DMS79 treated with DMSO at 0.1 percent for 48 hours (cell line): Measurements from ENCODE around the gene DUOX2.
"Not testable (repeated sequence)": the region's sequence is repeated elsewhere in the genome, so short reads cannot be mapped to it uniquely, and the experiment has no call there.

Experiments used
- DNase-seq: peaks from one replicate; lab custom pipeline; 2025; lab: John Stamatoyannopoulos, UW

Gene DUOX2

GRCh38 chr15:45118996-45119395, 5.0 kb upstream of the DUOX2 start:
- no peak for DNase-seq

DNA sequence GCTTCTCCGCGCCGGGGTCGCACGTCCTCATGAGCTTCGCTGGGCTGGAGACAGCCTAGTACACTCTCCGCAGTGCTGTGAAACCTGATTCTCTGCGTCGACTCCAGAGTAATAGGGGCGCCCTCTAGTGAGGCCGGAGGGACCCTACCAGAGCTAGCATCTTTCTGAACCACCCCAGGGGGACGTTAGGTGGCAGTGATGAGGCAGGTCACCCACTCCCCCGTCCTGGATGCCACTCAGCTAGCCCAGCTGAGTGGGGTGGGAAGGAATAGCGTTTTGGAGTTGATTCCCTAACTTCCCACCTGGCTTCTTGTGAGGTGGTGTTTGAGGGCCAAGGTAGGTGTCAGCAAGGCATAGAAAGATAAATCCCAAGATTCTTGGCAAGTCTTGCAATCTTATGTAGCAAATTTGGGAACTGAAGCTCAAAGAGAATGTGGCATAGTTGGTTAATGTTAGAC, 4.2 kb upstream of the DUOX2 start:
- peak; percentile 84 for DNase-seq

DNA sequence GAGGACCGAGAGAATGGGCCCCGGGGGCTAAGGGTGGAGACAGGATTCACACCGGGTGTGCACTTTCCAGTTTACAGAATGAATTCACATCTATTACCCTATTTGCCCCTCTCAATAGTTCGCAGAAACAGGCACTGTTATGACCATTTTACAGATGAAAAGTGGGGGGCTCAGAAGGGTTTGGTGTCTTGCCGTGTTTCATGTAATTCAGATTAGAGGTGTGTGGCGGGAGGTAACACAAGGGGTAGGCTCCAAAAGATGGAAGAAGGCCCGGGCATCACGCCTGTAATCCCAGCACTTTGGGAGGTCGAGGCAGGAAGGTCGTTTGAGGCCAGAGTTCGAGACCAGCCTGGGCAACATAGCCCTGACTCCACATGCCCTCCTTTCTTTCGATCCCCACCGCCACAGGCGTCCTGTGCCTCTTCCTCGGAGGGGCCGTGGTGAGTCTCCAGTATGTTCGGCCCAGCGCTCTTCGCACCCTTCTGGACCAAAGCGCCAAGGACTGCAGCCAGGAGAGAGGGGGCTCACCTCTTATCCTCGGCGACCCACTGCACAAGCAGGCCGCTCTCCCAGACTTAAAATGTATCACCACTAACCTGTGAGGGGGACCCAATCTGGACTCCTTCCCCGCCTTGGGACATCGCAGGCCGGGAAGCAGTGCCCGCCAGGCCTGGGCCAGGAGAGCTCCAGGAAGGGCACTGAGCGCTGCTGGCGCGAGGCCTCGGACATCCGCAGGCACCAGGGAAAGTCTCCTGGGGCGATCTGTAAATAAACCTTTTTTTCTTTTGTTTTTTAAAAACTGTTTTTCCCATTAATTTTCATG, 3.5 kb upstream of the DUOX2 start:
- no peak for DNase-seq

DNA sequence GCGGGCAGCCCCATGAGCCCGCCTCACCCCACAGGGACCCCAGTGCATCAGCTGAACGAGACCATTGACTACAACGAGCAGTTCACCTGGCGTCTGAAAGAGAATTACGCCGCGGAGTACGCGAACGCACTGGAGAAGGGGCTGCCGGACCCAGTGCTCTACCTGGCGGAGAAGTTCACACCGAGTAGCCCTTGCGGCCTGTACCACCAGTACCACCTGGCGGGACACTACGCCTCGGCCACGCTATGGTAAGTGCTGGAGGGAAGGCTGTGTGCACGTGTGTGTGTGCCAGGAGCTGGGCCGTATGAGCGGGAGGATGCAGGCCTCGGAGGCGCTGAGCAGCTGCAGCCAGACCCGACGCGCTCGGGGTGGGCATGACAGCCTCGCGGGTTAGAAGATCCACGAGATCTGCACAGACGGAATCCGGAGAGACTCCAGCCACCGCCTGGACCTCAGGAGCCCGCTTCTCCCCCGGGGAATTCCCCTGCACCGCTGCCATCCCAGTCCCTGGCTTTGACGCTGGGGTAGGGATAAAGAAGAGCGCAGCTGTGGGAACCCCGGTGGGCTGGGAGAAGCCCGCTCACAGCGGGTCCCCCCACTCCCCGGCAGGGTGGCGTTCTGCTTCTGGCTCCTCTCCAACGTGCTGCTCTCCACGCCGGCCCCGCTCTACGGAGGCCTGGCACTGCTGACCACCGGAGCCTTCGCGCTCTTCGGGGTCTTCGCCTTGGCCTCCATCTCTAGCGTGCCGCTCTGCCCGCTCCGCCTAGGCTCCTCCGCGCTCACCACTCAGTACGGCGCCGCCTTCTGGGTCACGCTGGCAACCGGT, 2.7 kb upstream of the DUOX2 start:
- no peak for DNase-seq

GRCh38 chr15:45116006-45116481, 2.1 kb upstream of the DUOX2 start:
- DNase-seq, result no peak

GRCh38 chr15:45115312-45115820, 1.4 kb upstream of the DUOX2 start:
- no peak for DNase-seq

GRCh38 chr15:45114751-45115085, 746 bp upstream of the DUOX2 start:
- DNase-seq, result no peak

- no peak for DNase-seq
These were observed 487 bp downstream of the DUOX2 start for GRCh38 chr15:45113380-45113990.

- DNase-seq, result no peak
These were observed 1.2 kb downstream of the DUOX2 start for GRCh38 chr15:45112591-45113379.

GRCh38 chr15:45112143-45112590, 1.8 kb downstream of the DUOX2 start:
- no peak for DNase-seq

DNA sequence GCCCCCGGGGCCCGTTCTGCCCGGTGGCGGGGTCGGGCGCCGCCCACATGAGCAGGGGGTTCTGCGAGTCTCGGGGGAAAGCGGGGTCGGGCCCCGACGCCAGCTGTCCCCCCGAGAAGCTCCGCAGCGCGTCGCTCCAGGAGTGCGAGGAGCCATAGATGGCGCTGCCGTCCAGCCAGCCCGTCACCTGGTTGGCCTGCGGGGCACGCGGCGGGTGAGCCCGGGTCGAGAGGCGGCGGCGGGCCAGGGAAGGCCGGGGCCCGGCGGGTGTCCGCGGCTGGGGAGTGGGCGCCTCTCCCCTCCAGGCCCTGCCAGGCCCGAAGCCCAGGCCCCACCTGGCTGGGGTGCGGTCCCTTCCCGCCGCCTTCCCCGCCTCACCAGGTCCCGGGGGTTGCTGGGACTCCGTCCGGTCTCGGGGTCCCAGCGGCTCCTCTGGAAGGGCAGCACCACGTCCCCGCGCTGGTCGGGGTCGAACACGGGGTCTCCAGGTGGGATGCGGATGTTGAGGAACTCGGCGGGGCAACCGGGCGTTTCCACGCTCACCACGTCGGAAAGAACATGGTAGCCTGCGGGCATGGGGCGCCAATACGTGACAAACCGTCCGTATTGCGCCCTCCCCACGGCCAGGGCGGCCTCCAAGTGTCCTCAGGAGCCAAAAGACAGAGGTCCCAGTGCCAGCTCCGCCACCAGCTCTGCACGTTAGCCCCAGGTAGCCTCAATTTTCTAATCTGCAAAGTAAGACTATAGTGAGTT, 2.4 kb downstream of the DUOX2 start:
- no peak for DNase-seq

DNA sequence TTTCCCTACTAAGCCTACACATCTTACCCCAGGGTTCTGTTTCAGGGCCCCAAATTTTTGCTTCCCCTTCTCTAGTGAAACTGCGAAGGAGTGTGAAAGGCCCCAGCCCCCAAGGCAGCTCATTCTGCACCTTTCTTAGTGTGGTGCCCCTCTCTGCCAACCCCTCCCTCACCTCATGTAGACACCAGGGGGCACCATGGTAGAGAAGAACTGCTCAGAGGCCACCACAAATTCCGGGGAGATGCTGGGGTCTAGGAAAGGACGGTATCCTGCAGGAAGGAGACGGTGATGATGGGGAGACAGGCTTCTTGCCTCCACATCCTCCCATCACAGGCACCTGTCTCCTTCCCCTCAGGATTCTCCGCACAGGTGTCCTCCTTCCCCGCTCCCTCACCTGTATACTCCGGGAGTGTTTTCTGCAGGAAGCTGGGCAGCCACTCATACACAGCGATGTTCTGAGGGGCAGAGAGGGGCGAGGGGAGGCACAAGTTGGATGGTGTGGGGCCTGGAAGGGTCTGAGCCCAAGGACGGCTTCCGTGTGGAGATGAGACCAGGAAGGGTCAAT, 3.6 kb downstream of the DUOX2 start:
- no peak for DNase-seq

- no peak for DNase-seq
These were observed 5.9 kb downstream of the DUOX2 start for GRCh38 chr15:45107941-45108630.

GRCh38 chr15:45106002-45106790, 7.8 kb downstream of the DUOX2 start:
- DNase-seq, result peak; percentile 74

DNA sequence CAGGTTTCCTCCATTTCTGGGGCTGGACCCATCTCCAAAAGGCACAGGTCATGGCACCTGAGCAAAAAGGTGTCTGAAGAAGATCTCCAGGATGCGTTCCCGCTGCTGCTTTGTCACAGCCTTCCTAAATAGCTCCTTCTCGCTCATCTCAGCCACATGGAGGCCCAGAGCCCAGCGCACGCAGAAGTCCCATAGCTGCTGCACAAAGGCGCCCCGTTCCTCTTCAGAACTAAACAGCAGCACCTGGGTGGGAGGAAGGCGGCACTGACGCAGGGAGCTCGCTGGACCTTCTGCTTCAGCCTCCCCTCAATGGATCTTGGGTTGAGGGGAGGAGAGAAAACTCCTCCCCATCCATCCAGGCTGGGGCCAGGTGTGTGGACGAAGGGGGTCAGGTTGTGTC, 8.4 kb downstream of the DUOX2 start:
- DNase-seq, result no peak

- DNase-seq, result not testable (repeated sequence)
These were observed 9.8 kb downstream of the DUOX2 start for GRCh38 chr15:45104170-45104569.

DNA sequence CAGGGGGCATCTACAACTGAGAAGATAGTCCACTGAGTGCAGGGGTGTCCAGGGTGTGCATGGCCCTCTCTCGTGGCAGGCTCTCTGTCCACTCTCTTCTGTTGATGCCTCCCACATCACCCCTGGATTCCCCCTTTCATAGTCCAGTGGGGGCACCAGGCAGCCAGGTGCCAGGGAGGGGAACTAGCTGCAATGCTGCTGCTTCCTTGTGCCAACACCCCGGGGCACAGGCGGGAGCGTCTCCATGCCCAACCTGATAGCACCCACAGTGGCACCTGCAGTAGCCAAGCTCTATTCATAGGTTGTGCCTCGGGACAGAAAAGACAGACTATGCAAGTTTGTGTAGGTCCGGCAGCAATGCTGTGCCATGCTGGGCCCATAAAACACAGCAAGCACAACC, 11.7 kb downstream of the DUOX2 start:
- DNase-seq, result no peak

GRCh38 chr15:45101749-45102148, 12.2 kb downstream of the DUOX2 start:
- DNase-seq, result no peak
